HepG2 (cell line): ENCODE measurements around the gene CTNNBL1. TPM values are rescaled to one million over a fixed set of nuclear protein-coding genes. Genes with fewer than 3 reads are reported as not detected.

ENCODE experiments used
- ATAC-seq: fragments of 200-7000 bp; cut with Tn5 transposase; 3 replicates; pipeline ENCODE4 v1.9.1; 2020; ENCODE audit warnings: mild to moderate bottlenecking, moderate library complexity
- BruUV-seq: library from RNA; stranded (reverse); fragments of 400-500 nt; replicated peaks from 2 replicates; lab custom pipeline; 2021; lab: Mats Ljungman, UMichigan
- CTCF ChIA-PET: fragments of 300-600 bp; formaldehyde crosslinking; extraction: SDS; loops from one replicate; lab custom pipeline; 2021; ENCODE audit warnings: low total read pairs, inconsistent platforms, low intra/inter-chr PET ratio; lab: Yijun Ruan, JAX
- POLR2A ChIA-PET: fragments of 350-600 bp; sonication (Branson Sonifier 250); formaldehyde crosslinking; loops from one replicate; lab custom pipeline; 2020; ENCODE audit warnings: antibody characterized with exemption, inconsistent platforms; lab: Yijun Ruan, JAX
- DNase-seq: peaks from one replicate; pipeline ENCODE4 v3.0.0-alpha.2; 2015; ENCODE audit warnings: low spot score
- FAIRE-seq: peaks from 3 replicates; lab custom pipeline; 2011; peaks lifted over from hg19 to GRCh38; lab: Jason Lieb, UNC
- H2AFZ ChIP-seq: one replicate; pipeline ENCODE4 v1.6.1; 2011; ENCODE audit warnings: low read length, inconsistent platforms
- H3K27ac ChIP-seq: fragments of 300-600 bp; 3 replicates; pipeline ENCODE4 v1.8.0; 2011; ENCODE audit warnings: mixed run types, mild to moderate bottlenecking, mixed read lengths, low read length, inconsistent platforms; ENCODE audit not compliant: insufficient read depth; ENCODE audit errors: extremely low read length
- H3K27me3 ChIP-seq, 2 experiments: fragments of 200-600 bp in 1 of 2; 2 replicates in 1 of 2; 3 replicates in 1 of 2; pipeline versions ENCODE4 v1.6.0 to v1.8.0; 2011; ENCODE audit warnings: low read length in 2 of 2, mild to moderate bottlenecking in 2 of 2, moderate library complexity in 2 of 2, inconsistent platforms in 1 of 2; ENCODE audit not compliant: insufficient read depth in 2 of 2, control insufficient read depth in 1 of 2
- H3K36me3 ChIP-seq, 2 experiments: fragments of 200-600 bp in 1 of 2; replicated peaks in 1 of 2; 2 replicates in 1 of 2; 3 replicates in 1 of 2; pipeline versions ENCODE4 v1.5.1 to v1.8.0; 2011; ENCODE audit warnings: low read length in 2 of 2, inconsistent platforms in 1 of 2; ENCODE audit not compliant: insufficient read depth in 2 of 2, control insufficient read depth in 1 of 2
- H3K4me1 ChIP-seq: 2 replicates; pipeline ENCODE4 v1.5.1; 2012; ENCODE audit warnings: low read length, inconsistent platforms; ENCODE audit not compliant: insufficient read depth
- H3K4me2 ChIP-seq: 2 replicates; pipeline ENCODE4 v1.6.0; 2011; ENCODE audit warnings: low read depth, low read length, inconsistent platforms
- H3K4me3 ChIP-seq, 3 experiments: fragments of 200-600 bp in 1 of 3; sonication (generic), shearing (Covaris generic) in 1 of 3; replicated peaks in 1 of 3; 2 replicates each; pipeline ENCODE4 v1.5.1; 2011 to 2016; ENCODE audit warnings: low read length in 3 of 3, inconsistent platforms in 2 of 3, low read depth in 2 of 3, mild to moderate bottlenecking in 2 of 3, control low read depth in 1 of 3, mixed read lengths in 1 of 3; ENCODE audit not compliant: insufficient read depth in 1 of 3
- H3K79me2 ChIP-seq: one replicate; pipeline ENCODE4 v1.6.1; 2011; ENCODE audit warnings: low read length, inconsistent platforms; ENCODE audit not compliant: insufficient read depth
- H3K9ac ChIP-seq: 2 replicates; pipeline ENCODE4 v1.6.0; 2011; ENCODE audit warnings: mild to moderate bottlenecking, low read depth, low read length, inconsistent platforms; ENCODE audit not compliant: insufficient read depth
- H3K9me3 ChIP-seq: 2 replicates; pipeline ENCODE4 v1.5.1; 2012; ENCODE audit warnings: mild to moderate bottlenecking, low read length
- H4K20me1 ChIP-seq: 2 replicates; pipeline ENCODE4 v1.6.0; 2011; ENCODE audit warnings: inconsistent platforms, mild to moderate bottlenecking, low read length, moderate library complexity; ENCODE audit not compliant: insufficient read depth
- AGO2 ChIP-seq: fragments of 200-400 bp; formaldehyde crosslinking; optimal IDR thresholded peaks from 2 replicates; pipeline ENCODE3; 2017; ENCODE audit warnings: mild to moderate bottlenecking, low read depth, low read length, moderate library complexity
- TAF1 ChIP-seq: sonication (generic); formaldehyde crosslinking; IDR thresholded peaks from 2 replicates; pipeline ENCODE4 v1.4.0; 2020; ENCODE audit warnings: missing genetic modification reagents
- XRCC5 ChIP-seq: fragments of 200-400 bp; formaldehyde crosslinking; optimal IDR thresholded peaks from 2 replicates; pipeline ENCODE3; 2017; ENCODE audit warnings: mild to moderate bottlenecking, low read length
- ZNF441 ChIP-seq: sonication (generic); formaldehyde crosslinking; IDR thresholded peaks from 2 replicates; pipeline ENCODE4 v1.7.0; 2021; ENCODE audit warnings: missing genetic modification reagents, borderline replicate concordance
- WGBS: methylation state at CpG from one replicate; pipeline ENCODE4 v1.1.6; 2017; ENCODE audit warnings: low lambda C conversion rate; 5-methylcytosine and 5-hydroxymethylcytosine counted together
- in situ Hi-C: cut with HindIII; loops from 2 replicates; pipeline ENCODE4 v1.10.0; 2017; ENCODE audit warnings: low pct_unique_long_range_greater_than_20kb; ENCODE audit not compliant: extremely low pct_ligation_motif_present
- intact Hi-C: fragments of 100-400 bp; cut with micrococcal nuclease; formaldehyde crosslinking; loops from one replicate; pipeline ENCODE4 v1.10.0; 2022; ENCODE audit not compliant: unreplicated experiment
- polyA plus RNA-seq, 8 experiments: library from polyadenylated mRNA; depleted of rRNA in 3 of 8; stranded (reverse) in 7 of 8; unstranded in 1 of 8; fragments of >200 nt; fragmentation: Illumina TruSeq in 4 of 8; extraction: Trizol in 4 of 8; gene quantifications; 2 replicates each; pipeline versions ENCODE4 v1.2.1 to v1.2.3, GENCODE V29; 2011 to 2016; ENCODE audit warnings: low read depth in 4 of 8, missing spikeins in 1 of 8, mixed read lengths in 1 of 8; ENCODE audit not compliant: insufficient read depth in 1 of 8
- total RNA-seq, 5 experiments: library from RNA; depleted of rRNA; stranded (reverse); fragments of >200 nt; fragmentation: Illumina TruSeq; extraction: Trizol; gene quantifications; 2 replicates each; pipeline ENCODE4 v1.2.3, GENCODE V29; 2016; ENCODE audit warnings: low read depth in 1 of 5
- TF ChIP-seq, protein P1 (sequence below): sonication (generic); formaldehyde crosslinking; IDR thresholded peaks from 2 replicates; pipeline ENCODE4 v1.9.0; 2021; ENCODE audit warnings: missing genetic modification reagents, borderline replicate concordance

CTNNBL1 gene
- total and polyA plus RNA-seq, 2 of the 13 experiments (the other 11 are each of a cell fraction or from before 2014, with no cell fraction given) = 49.3 to 94.6 TPM

DNA sequence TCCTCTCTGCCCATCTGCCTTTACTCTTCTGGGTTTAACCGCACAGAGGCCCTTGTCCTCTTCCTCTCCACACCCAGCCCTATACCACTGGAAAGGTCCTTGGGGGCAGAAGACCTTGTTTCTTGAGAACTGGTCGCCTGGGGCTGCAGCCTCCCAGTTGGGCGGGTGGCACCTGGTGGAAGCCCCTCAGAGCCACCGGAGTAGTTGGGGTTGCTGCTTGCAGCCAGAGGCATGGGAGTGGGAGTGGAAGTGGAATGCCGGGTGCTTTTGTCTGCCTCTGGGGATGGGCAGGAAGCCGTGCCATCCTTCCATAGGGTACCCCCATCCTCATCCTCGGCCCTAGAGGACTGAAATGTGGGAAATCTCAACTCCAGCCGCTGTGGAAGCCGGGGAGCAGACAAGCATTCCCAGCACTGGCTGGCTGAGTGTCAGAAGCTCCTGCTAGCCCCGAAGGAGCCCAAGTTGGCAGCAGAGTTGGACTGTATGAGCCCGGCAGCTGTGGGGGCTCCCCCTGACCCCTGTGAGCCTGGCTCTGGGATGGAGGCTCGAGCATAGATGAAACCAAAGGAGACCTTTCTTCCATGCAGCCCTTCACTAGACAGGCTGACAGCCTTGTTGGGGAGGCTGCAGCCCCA lies 210.3 kb downstream of the CTNNBL1 start:
- no TSS peak for BruUV-seq
- Histone ChIP-seq H3K9me3 (no peaks in the 10 kb centered on the region), H3K9ac (no peak overlapping the region), H3K4me1 (peaks cover 7% of the 10 kb centered on the region; the same call in 1 of the 2 replicates), H3K4me3 (no peak overlapping the region), H2AFZ (no peak overlapping the region), H3K79me2 (no peaks in the 10 kb centered on the region), H4K20me1 (peaks cover 8% of the 10 kb centered on the region; the same call in 1 of the 2 replicates), H3K36me3 (no peaks in the 10 kb centered on the region), H3K4me2 (no peak overlapping the region), H3K27ac (no peak overlapping the region), H3K27me3 (peaks cover 14 to 63% of the 10 kb centered on the region in 2 experiments; a peak in 4 of 5 replicates)
- ATAC-seq (peak; percentile 5; the same call in 1 of the 3 replicates), FAIRE-seq (no peak), DNase-seq (no peak)
- in situ Hi-C loops (loop anchor here (5.0 kb wide), 1 partner anchor 88 kb away; no protein-coding TSS in a partner anchor), intact Hi-C loops (no loop called here)
- TF ChIP-seq AGO2 (no peak), TAF1 (CRISPR knock-in tag) (no peak), XRCC5 (peak; percentile 3), ZNF441 (CRISPR knock-in tag) (no peak)
- TF ChIP-seq, protein P1, sequence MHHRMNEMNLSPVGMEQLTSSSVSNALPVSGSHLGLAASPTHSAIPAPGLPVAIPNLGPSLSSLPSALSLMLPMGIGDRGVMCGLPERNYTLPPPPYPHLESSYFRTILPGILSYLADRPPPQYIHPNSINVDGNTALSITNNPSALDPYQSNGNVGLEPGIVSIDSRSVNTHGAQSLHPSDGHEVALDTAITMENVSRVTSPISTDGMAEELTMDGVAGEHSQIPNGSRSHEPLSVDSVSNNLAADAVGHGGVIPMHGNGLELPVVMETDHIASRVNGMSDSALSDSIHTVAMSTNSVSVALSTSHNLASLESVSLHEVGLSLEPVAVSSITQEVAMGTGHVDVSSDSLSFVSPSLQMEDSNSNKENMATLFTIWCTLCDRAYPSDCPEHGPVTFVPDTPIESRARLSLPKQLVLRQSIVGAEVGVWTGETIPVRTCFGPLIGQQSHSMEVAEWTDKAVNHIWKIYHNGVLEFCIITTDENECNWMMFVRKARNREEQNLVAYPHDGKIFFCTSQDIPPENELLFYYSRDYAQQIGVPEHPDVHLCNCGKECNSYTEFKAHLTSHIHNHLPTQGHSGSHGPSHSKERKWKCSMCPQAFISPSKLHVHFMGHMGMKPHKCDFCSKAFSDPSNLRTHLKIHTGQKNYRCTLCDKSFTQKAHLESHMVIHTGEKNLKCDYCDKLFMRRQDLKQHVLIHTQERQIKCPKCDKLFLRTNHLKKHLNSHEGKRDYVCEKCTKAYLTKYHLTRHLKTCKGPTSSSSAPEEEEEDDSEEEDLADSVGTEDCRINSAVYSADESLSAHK = no peak
- 34% methylated on average over 12 of the region's 12 CpGs for WGBS
- CTCF ChIA-PET = interaction anchor here (1.4 to 1.5 kb wide), 2 partner anchors 252 to 339 kb away, joined by 4 to 8 read pairs; no protein-coding TSS in a partner anchor
- POLR2A ChIA-PET = no interaction called here
